MM.1S (cell line): ENCODE measurements around the gene SPACA7.

Experiments used
- DNase-seq: peaks from one replicate; pipeline ENCODE4 v3.0.0-alpha.2; 2015
- H2AFZ ChIP-seq: fragments of 300-600 bp; sonication (generic); 2 replicates; pipeline ENCODE4 v1.6.0; 2016; ENCODE audit warnings: antibody characterized with exemption, low read length
- H3F3A ChIP-seq: fragments of 300-600 bp; sonication (generic); 2 replicates; pipeline ENCODE4 v1.6.1; 2016; ENCODE audit warnings: mild to moderate bottlenecking, antibody characterized with exemption, low read length, moderate library complexity, mixed read lengths; ENCODE audit not compliant: insufficient read depth
- H3K27ac ChIP-seq: fragments of 300-600 bp; sonication (generic); 2 replicates; pipeline ENCODE4 v1.5.1; 2016; ENCODE audit warnings: mild to moderate bottlenecking, low read length
- H3K27me3 ChIP-seq: fragments of 300-600 bp; sonication (generic); replicated peaks from 2 replicates; pipeline ENCODE4 v1.6.0; 2016; ENCODE audit warnings: low read length; ENCODE audit not compliant: insufficient read depth
- H3K36me3 ChIP-seq: fragments of 300-600 bp; sonication (generic); replicated peaks from 2 replicates; pipeline ENCODE4 v1.6.1; 2016; ENCODE audit warnings: mild to moderate bottlenecking, low read length, mixed read lengths; ENCODE audit not compliant: insufficient read depth
- H3K4me1 ChIP-seq: fragments of 300-600 bp; sonication (generic); 2 replicates; pipeline ENCODE4 v1.6.1; 2016; ENCODE audit warnings: low read length, mixed read lengths
- H3K4me2 ChIP-seq: fragments of 300-600 bp; sonication (generic); 2 replicates; pipeline ENCODE4 v1.6.0; 2016; ENCODE audit warnings: low read depth, low read length
- H3K4me3 ChIP-seq: fragments of 300-600 bp; sonication (generic); 2 replicates; pipeline ENCODE4 v1.5.1; 2016; ENCODE audit warnings: low read length, mixed read lengths
- H3K79me2 ChIP-seq: fragments of 300-600 bp; sonication (generic); 2 replicates; pipeline ENCODE4 v1.6.1; 2016; ENCODE audit warnings: mixed run types, low read length, mixed read lengths
- H3K9ac ChIP-seq: fragments of 300-600 bp; sonication (generic); 2 replicates; pipeline ENCODE4 v1.6.1; 2016; ENCODE audit warnings: low read length, mixed read lengths
- H3K9me2 ChIP-seq: fragments of 300-600 bp; sonication (generic); replicated peaks from 2 replicates; pipeline ENCODE4 v1.6.1; 2016; ENCODE audit warnings: mild to moderate bottlenecking, low read length, mixed read lengths; ENCODE audit not compliant: insufficient read depth
- H3K9me3 ChIP-seq: fragments of 300-600 bp; sonication (generic); replicated peaks from 2 replicates; pipeline ENCODE4 v1.6.1; 2016; ENCODE audit warnings: mild to moderate bottlenecking, low read length, mixed read lengths; ENCODE audit not compliant: insufficient read depth
- H4K20me1 ChIP-seq: fragments of 300-600 bp; sonication (generic); 2 replicates; pipeline ENCODE4 v1.6.1; 2016; ENCODE audit warnings: mild to moderate bottlenecking, low read length, moderate library complexity, mixed read lengths; ENCODE audit not compliant: insufficient read depth
- CTCF ChIP-seq: fragments of 300-600 bp; sonication (generic); IDR thresholded peaks from 2 replicates; pipeline ENCODE4 v1.5.1; 2016; ENCODE audit warnings: antibody characterized with exemption, low read length, mixed read lengths
- EZH2 ChIP-seq: fragments of 300-600 bp; sonication (generic); optimal IDR thresholded peaks from 2 replicates; pipeline ENCODE3; 2017; ENCODE audit warnings: low read depth, mild to moderate bottlenecking, antibody characterized with exemption, low read length, mixed read lengths
- EZH2phosphoT487 ChIP-seq: fragments of 300-600 bp; sonication (generic); IDR thresholded peaks from 2 replicates; pipeline ENCODE4 v1.6.1; 2018; ENCODE audit warnings: antibody characterized with exemption, low read length

Gene SPACA7

GRCh38 chr13:112483299-112483698 lies 107.1 kb downstream of the SPACA7 start:
- no peaks in the 10 kb centered on the region for H4K20me1 ChIP-seq
- H3K27me3 ChIP-seq, result no peaks in the 10 kb centered on the region
- H3K9ac ChIP-seq, result no peak overlapping the region
- H3K27ac ChIP-seq, result no peak overlapping the region
- no peak overlapping the region for H3K4me2 ChIP-seq
- no peaks in the 10 kb centered on the region for H3K9me3 ChIP-seq
- DNase-seq, result no peak
- H3K9me2 ChIP-seq, result no peaks in the 10 kb centered on the region
- H3F3A ChIP-seq, result no peaks in the 10 kb centered on the region
- no peaks in the 10 kb centered on the region for H3K4me1 ChIP-seq
- no peaks in the 10 kb centered on the region for H3K79me2 ChIP-seq
- TF ChIP-seq EZH2phosphoT487 (no peak), EZH2 (no peak), CTCF (no peak)
- H2AFZ ChIP-seq, result no peak overlapping the region
- H3K4me3 ChIP-seq, result no peak overlapping the region
- H3K36me3 ChIP-seq, result peaks cover 5% of the 10 kb centered on the region; the same call in 1 of the 2 replicates
